HepG2 (cell line): Measurements from ENCODE around the gene PDIA5. TPM values are rescaled to one million over a fixed set of nuclear protein-coding genes. Genes with fewer than 3 reads are reported as not detected.
A peak's percentile ranks its signal among the peaks of the same experiment; 100 is the strongest.

ENCODE experiments used
- ATAC-seq: fragments of 200-7000 bp; cut with Tn5 transposase; 3 replicates; pipeline ENCODE4 v1.9.1; 2020; ENCODE audit warnings: mild to moderate bottlenecking, moderate library complexity
- BruUV-seq: library from RNA; stranded (reverse); fragments of 400-500 nt; replicated peaks from 2 replicates; lab custom pipeline; 2021; lab: Mats Ljungman, UMichigan
- CTCF ChIA-PET: fragments of 300-600 bp; formaldehyde crosslinking; extraction: SDS; loops from one replicate; lab custom pipeline; 2021; ENCODE audit warnings: low total read pairs, inconsistent platforms, low intra/inter-chr PET ratio; lab: Yijun Ruan, JAX
- POLR2A ChIA-PET: fragments of 350-600 bp; sonication (Branson Sonifier 250); formaldehyde crosslinking; loops from one replicate; lab custom pipeline; 2020; ENCODE audit warnings: antibody characterized with exemption, inconsistent platforms; lab: Yijun Ruan, JAX
- DNase-seq: peaks from one replicate; pipeline ENCODE4 v3.0.0-alpha.2; 2015; ENCODE audit warnings: low spot score
- FAIRE-seq: peaks from 3 replicates; lab custom pipeline; 2011; peaks lifted over from hg19 to GRCh38; lab: Jason Lieb, UNC
- H2AFZ ChIP-seq: one replicate; pipeline ENCODE4 v1.6.1; 2011; ENCODE audit warnings: low read length, inconsistent platforms
- H3K27ac ChIP-seq: fragments of 300-600 bp; 3 replicates; pipeline ENCODE4 v1.8.0; 2011; ENCODE audit warnings: mixed run types, mild to moderate bottlenecking, mixed read lengths, low read length, inconsistent platforms; ENCODE audit not compliant: insufficient read depth; ENCODE audit errors: extremely low read length
- H3K27me3 ChIP-seq, 2 experiments: fragments of 200-600 bp in 1 of 2; 2 replicates in 1 of 2; 3 replicates in 1 of 2; pipeline versions ENCODE4 v1.6.0 to v1.8.0; 2011; ENCODE audit warnings: low read length in 2 of 2, mild to moderate bottlenecking in 2 of 2, moderate library complexity in 2 of 2, inconsistent platforms in 1 of 2; ENCODE audit not compliant: insufficient read depth in 2 of 2, control insufficient read depth in 1 of 2
- H3K36me3 ChIP-seq, 2 experiments: fragments of 200-600 bp in 1 of 2; replicated peaks in 1 of 2; 2 replicates in 1 of 2; 3 replicates in 1 of 2; pipeline versions ENCODE4 v1.5.1 to v1.8.0; 2011; ENCODE audit warnings: low read length in 2 of 2, inconsistent platforms in 1 of 2; ENCODE audit not compliant: insufficient read depth in 2 of 2, control insufficient read depth in 1 of 2
- H3K4me1 ChIP-seq: 2 replicates; pipeline ENCODE4 v1.5.1; 2012; ENCODE audit warnings: low read length, inconsistent platforms; ENCODE audit not compliant: insufficient read depth
- H3K4me2 ChIP-seq: 2 replicates; pipeline ENCODE4 v1.6.0; 2011; ENCODE audit warnings: low read depth, low read length, inconsistent platforms
- H3K4me3 ChIP-seq, 3 experiments: fragments of 200-600 bp in 1 of 3; sonication (generic), shearing (Covaris generic) in 1 of 3; replicated peaks in 1 of 3; 2 replicates each; pipeline ENCODE4 v1.5.1; 2011 to 2016; ENCODE audit warnings: low read length in 3 of 3, inconsistent platforms in 2 of 3, low read depth in 2 of 3, mild to moderate bottlenecking in 2 of 3, control low read depth in 1 of 3, mixed read lengths in 1 of 3; ENCODE audit not compliant: insufficient read depth in 1 of 3
- H3K79me2 ChIP-seq: one replicate; pipeline ENCODE4 v1.6.1; 2011; ENCODE audit warnings: low read length, inconsistent platforms; ENCODE audit not compliant: insufficient read depth
- H3K9ac ChIP-seq: 2 replicates; pipeline ENCODE4 v1.6.0; 2011; ENCODE audit warnings: mild to moderate bottlenecking, low read depth, low read length, inconsistent platforms; ENCODE audit not compliant: insufficient read depth
- H3K9me3 ChIP-seq: 2 replicates; pipeline ENCODE4 v1.5.1; 2012; ENCODE audit warnings: mild to moderate bottlenecking, low read length
- H4K20me1 ChIP-seq: 2 replicates; pipeline ENCODE4 v1.6.0; 2011; ENCODE audit warnings: inconsistent platforms, mild to moderate bottlenecking, low read length, moderate library complexity; ENCODE audit not compliant: insufficient read depth
- GZF1 ChIP-seq: sonication (generic); formaldehyde crosslinking; IDR thresholded peaks from 2 replicates; pipeline ENCODE4 v1.5.1; 2020; ENCODE audit warnings: mild to moderate bottlenecking, missing genetic modification reagents
- SAP130 ChIP-seq: IDR thresholded peaks from 2 replicates; pipeline ENCODE4 v1.6.1; 2016; ENCODE audit warnings: low read depth
- YEATS2 ChIP-seq: sonication (generic); formaldehyde crosslinking; IDR thresholded peaks from 2 replicates; pipeline ENCODE4 v1.4.0; 2020; ENCODE audit warnings: missing genetic modification reagents, borderline replicate concordance
- ZNF143 ChIP-seq: sonication (generic); formaldehyde crosslinking; IDR thresholded peaks from 2 replicates; pipeline ENCODE4 v1.4.0; 2020; ENCODE audit warnings: missing genetic modification reagents
- ZNF333 ChIP-seq: sonication (generic); formaldehyde crosslinking; IDR thresholded peaks from 2 replicates; pipeline ENCODE4 v1.4.0; 2020; ENCODE audit warnings: mild to moderate bottlenecking, missing genetic modification reagents, borderline replicate concordance
- ZNF34 ChIP-seq: sonication (generic); formaldehyde crosslinking; IDR thresholded peaks from 2 replicates; pipeline ENCODE4 v1.4.0; 2020; ENCODE audit warnings: mild to moderate bottlenecking, missing genetic modification reagents, borderline replicate concordance
- ZNF383 ChIP-seq: sonication (generic); formaldehyde crosslinking; IDR thresholded peaks from 2 replicates; pipeline ENCODE4 v1.4.0; 2020; ENCODE audit warnings: missing genetic modification reagents, mild to moderate bottlenecking, borderline replicate concordance
- ZNF749 ChIP-seq: sonication (generic); formaldehyde crosslinking; IDR thresholded peaks from 2 replicates; pipeline ENCODE4 v1.8.0; 2022; ENCODE audit warnings: mild to moderate bottlenecking, missing genetic modification reagents, moderate library complexity, borderline replicate concordance
- ZSCAN21 ChIP-seq: sonication (generic); formaldehyde crosslinking; IDR thresholded peaks from 2 replicates; pipeline ENCODE4 v1.8.0; 2022; ENCODE audit warnings: mild to moderate bottlenecking, missing genetic modification reagents, moderate library complexity, borderline replicate concordance
- WGBS: methylation state at CpG from one replicate; pipeline ENCODE4 v1.1.6; 2017; ENCODE audit warnings: low lambda C conversion rate; 5-methylcytosine and 5-hydroxymethylcytosine counted together
- in situ Hi-C: cut with HindIII; loops from 2 replicates; pipeline ENCODE4 v1.10.0; 2017; ENCODE audit warnings: low pct_unique_long_range_greater_than_20kb; ENCODE audit not compliant: extremely low pct_ligation_motif_present
- intact Hi-C: fragments of 100-400 bp; cut with micrococcal nuclease; formaldehyde crosslinking; loops from one replicate; pipeline ENCODE4 v1.10.0; 2022; ENCODE audit not compliant: unreplicated experiment
- polyA plus RNA-seq, 8 experiments: library from polyadenylated mRNA; depleted of rRNA in 3 of 8; stranded (reverse) in 7 of 8; unstranded in 1 of 8; fragments of >200 nt; fragmentation: Illumina TruSeq in 4 of 8; extraction: Trizol in 4 of 8; gene quantifications; 2 replicates each; pipeline versions ENCODE4 v1.2.1 to v1.2.3, GENCODE V29; 2011 to 2016; ENCODE audit warnings: low read depth in 4 of 8, missing spikeins in 1 of 8, mixed read lengths in 1 of 8; ENCODE audit not compliant: insufficient read depth in 1 of 8
- total RNA-seq, 5 experiments: library from RNA; depleted of rRNA; stranded (reverse); fragments of >200 nt; fragmentation: Illumina TruSeq; extraction: Trizol; gene quantifications; 2 replicates each; pipeline ENCODE4 v1.2.3, GENCODE V29; 2016; ENCODE audit warnings: low read depth in 1 of 5
- TF ChIP-seq, protein P1 (sequence below): sonication (generic); formaldehyde crosslinking; IDR thresholded peaks from 2 replicates; pipeline ENCODE4 v1.5.1; 2020; ENCODE audit warnings: missing genetic modification reagents, mild to moderate bottlenecking, borderline replicate concordance
- TF ChIP-seq, protein P2 (sequence below): sonication (generic); formaldehyde crosslinking; IDR thresholded peaks from 2 replicates; pipeline ENCODE4 v1.5.0; 2020; ENCODE audit warnings: mild to moderate bottlenecking, missing genetic modification reagents, borderline replicate concordance
- TF ChIP-seq, protein P3 (sequence below): sonication (generic); formaldehyde crosslinking; IDR thresholded peaks from 2 replicates; pipeline ENCODE4 v1.4.0; 2020; ENCODE audit warnings: missing genetic modification reagents, borderline replicate concordance

Gene PDIA5
- total and polyA plus RNA-seq, 2 of the 13 experiments (the other 11 are each of a cell fraction or from before 2014, with no cell fraction given), result 51.3 to 74.3 TPM

- ChIA-PET POLR2A (no interaction called here), CTCF (no interaction called here)
- in situ Hi-C loops, result no loop called here
- intact Hi-C loops, result no loop called here
- Histone ChIP-seq H2AFZ (no peak overlapping the region), H3K79me2 (no peaks in the 10 kb centered on the region), H3K4me1 (peaks cover 18% of the 10 kb centered on the region), H3K36me3 (peaks cover 24 to 88% of the 10 kb centered on the region in 2 experiments), H3K4me3 (no peak overlapping the region), H3K9me3 (no peaks in the 10 kb centered on the region), H3K9ac (no peak overlapping the region), H4K20me1 (peaks cover 6% of the 10 kb centered on the region; the same call in 1 of the 2 replicates), H3K27ac (no peak overlapping the region), H3K27me3 (no peaks in the 10 kb centered on the region), H3K4me2 (no peak overlapping the region)
- ATAC-seq, result peak; percentile 18
- 90% methylated on average over 5 of the region's 12 CpGs for WGBS
- FAIRE-seq, result no peak
- DNase-seq, result no peak
- no TSS peak for BruUV-seq
- no peak for TF ChIP-seq ZNF333
- TF ChIP-seq, protein P1, sequence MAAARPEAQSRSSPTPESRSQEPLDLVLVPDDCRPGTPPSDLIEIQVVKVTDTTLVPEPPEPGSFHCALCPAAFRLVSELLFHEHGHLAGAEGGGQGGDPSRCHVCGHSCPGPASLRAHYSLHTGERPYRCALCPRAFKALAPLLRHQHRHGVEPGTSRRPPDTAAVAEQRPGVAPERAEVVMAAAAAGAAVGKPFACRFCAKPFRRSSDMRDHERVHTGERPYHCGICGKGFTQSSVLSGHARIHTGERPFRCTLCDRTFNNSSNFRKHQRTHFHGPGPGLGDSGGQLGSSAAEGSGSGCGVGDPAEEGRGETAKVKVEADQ (CRISPR knock-in tag), result no peak
- TF ChIP-seq ZNF383 (CRISPR knock-in tag), result no peak
- no peak for TF ChIP-seq ZNF34
- TF ChIP-seq ZNF749 (CRISPR knock-in tag), result no peak
- TF ChIP-seq ZNF143 (CRISPR knock-in tag), result no peak
- TF ChIP-seq GZF1 (CRISPR knock-in tag), result no peak
- no peak for TF ChIP-seq SAP130 (CRISPR knock-in tag)
- TF ChIP-seq, protein P2, sequence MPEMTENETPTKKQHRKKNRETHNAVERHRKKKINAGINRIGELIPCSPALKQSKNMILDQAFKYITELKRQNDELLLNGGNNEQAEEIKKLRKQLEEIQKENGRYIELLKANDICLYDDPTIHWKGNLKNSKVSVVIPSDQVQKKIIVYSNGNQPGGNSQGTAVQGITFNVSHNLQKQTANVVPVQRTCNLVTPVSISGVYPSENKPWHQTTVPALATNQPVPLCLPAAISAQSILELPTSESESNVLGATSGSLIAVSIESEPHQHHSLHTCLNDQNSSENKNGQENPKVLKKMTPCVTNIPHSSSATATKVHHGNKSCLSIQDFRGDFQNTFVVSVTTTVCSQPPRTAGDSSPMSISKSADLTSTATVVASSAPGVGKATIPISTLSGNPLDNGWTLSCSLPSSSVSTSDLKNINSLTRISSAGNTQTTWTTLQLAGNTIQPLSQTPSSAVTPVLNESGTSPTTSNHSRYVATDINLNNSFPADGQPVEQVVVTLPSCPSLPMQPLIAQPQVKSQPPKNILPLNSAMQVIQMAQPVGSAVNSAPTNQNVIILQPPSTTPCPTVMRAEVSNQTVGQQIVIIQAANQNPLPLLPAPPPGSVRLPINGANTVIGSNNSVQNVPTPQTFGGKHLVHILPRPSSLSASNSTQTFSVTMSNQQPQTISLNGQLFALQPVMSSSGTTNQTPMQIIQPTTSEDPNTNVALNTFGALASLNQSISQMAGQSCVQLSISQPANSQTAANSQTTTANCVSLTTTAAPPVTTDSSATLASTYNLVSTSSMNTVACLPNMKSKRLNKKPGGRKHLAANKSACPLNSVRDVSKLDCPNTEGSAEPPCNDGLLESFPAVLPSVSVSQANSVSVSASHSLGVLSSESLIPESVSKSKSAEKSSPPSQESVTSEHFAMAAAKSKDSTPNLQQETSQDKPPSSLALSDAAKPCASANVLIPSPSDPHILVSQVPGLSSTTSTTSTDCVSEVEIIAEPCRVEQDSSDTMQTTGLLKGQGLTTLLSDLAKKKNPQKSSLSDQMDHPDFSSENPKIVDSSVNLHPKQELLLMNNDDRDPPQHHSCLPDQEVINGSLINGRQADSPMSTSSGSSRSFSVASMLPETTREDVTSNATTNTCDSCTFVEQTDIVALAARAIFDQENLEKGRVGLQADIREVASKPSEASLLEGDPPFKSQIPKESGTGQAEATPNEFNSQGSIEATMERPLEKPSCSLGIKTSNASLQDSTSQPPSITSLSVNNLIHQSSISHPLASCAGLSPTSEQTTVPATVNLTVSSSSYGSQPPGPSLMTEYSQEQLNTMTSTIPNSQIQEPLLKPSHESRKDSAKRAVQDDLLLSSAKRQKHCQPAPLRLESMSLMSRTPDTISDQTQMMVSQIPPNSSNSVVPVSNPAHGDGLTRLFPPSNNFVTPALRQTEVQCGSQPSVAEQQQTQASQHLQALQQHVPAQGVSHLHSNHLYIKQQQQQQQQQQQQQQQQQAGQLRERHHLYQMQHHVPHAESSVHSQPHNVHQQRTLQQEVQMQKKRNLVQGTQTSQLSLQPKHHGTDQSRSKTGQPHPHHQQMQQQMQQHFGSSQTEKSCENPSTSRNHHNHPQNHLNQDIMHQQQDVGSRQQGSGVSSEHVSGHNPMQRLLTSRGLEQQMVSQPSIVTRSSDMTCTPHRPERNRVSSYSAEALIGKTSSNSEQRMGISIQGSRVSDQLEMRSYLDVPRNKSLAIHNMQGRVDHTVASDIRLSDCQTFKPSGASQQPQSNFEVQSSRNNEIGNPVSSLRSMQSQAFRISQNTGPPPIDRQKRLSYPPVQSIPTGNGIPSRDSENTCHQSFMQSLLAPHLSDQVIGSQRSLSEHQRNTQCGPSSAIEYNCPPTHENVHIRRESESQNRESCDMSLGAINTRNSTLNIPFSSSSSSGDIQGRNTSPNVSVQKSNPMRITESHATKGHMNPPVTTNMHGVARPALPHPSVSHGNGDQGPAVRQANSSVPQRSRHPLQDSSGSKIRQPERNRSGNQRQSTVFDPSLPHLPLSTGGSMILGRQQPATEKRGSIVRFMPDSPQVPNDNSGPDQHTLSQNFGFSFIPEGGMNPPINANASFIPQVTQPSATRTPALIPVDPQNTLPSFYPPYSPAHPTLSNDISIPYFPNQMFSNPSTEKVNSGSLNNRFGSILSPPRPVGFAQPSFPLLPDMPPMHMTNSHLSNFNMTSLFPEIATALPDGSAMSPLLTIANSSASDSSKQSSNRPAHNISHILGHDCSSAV (CRISPR knock-in tag), result no peak
- no peak for TF ChIP-seq YEATS2 (CRISPR knock-in tag)
- TF ChIP-seq, protein P3, sequence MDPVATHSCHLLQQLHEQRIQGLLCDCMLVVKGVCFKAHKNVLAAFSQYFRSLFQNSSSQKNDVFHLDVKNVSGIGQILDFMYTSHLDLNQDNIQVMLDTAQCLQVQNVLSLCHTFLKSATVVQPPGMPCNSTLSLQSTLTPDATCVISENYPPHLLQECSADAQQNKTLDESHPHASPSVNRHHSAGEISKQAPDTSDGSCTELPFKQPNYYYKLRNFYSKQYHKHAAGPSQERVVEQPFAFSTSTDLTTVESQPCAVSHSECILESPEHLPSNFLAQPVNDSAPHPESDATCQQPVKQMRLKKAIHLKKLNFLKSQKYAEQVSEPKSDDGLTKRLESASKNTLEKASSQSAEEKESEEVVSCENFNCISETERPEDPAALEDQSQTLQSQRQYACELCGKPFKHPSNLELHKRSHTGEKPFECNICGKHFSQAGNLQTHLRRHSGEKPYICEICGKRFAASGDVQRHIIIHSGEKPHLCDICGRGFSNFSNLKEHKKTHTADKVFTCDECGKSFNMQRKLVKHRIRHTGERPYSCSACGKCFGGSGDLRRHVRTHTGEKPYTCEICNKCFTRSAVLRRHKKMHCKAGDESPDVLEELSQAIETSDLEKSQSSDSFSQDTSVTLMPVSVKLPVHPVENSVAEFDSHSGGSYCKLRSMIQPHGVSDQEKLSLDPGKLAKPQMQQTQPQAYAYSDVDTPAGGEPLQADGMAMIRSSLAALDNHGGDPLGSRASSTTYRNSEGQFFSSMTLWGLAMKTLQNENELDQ (CRISPR knock-in tag), result no peak
- TF ChIP-seq ZSCAN21 (CRISPR knock-in tag), result no peak
Measured at GRCh38 chr3:123130079-123130750, 63.4 kb downstream of the PDIA5 start.
